ENCODE results near the gene PHEX. TPM values are rescaled to one million over a fixed set of nuclear protein-coding genes. Genes with fewer than 3 reads are reported as not detected.

PHEX gene
- total RNA-seq, 1 experiment from 2014 or later: 0.27 TPM

DNA sequence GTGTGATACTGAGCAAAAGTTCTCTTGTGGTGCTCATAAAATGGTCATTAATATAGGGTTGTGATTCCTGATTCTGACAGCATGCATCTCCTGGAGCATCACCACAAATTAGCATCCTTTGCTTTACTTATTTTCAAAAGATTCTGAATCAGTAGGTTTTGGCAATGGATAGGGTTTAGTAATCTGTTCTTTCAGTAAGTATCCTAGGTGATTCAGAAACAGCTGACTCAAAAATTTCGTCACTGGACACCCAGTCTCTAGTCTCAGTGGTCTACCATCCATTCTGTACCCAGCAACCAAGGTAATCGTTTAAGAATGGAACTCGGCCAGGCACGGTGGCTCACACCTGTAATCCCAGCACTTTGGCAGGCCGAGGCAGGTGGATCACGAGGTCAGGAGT is 244.7 kb downstream of the PHEX start:
- ChIA-PET POLR2A (no interaction called here), RAD21 (ENCODE audit: low non-redundant PET in 1 of 2, low total read pairs in 2 of 2, uncharacterized antibody in 2 of 2, unreplicated experiment in 2 of 2) (no interaction called here), CTCF (no interaction called here)
- no peak overlapping the region for H3K27ac ChIP-seq (ENCODE audit: low read depth, low read length)
- H3K9me2 ChIP-seq (ENCODE audit: insufficient read depth): no peaks in the 10 kb centered on the region
- no peak for DNase-seq (ENCODE audit: low read depth, low spot score)
- intact Hi-C loops (cut with micrococcal nuclease): no loop called here
- no peaks in the 10 kb centered on the region for H3K27me3 ChIP-seq (ENCODE audit: insufficient read depth, low read length)
- no peak for TF ChIP-seq TCF7L2 (IDR thresholded peaks at IDR 0.05; ENCODE audit: borderline replicate concordance, extremely low read depth, insufficient read depth, insufficient read length)
- TF ChIP-seq FOSL1 (IDR thresholded peaks at IDR 0.05; ENCODE audit: low read depth): no peak
- TF ChIP-seq POLR2A (IDR thresholded peaks at IDR 0.05; ENCODE audit: borderline replicate concordance, extremely low read depth, insufficient read depth, insufficient read length): no peak
- TF ChIP-seq SP1 (IDR thresholded peaks at IDR 0.05; ENCODE audit: low read depth): no peak
- TF ChIP-seq ZNF274 (IDR thresholded peaks at IDR 0.05; ENCODE audit: low read depth, low read length): no peak
- no peak for TF ChIP-seq ELF1 (IDR thresholded peaks at IDR 0.05; ENCODE audit: borderline replicate concordance, low read depth)
- no peak for TF ChIP-seq EGR1 (IDR thresholded peaks at IDR 0.05; ENCODE audit: low read depth)
- TF ChIP-seq RAD21 (IDR thresholded peaks at IDR 0.05; ENCODE audit: low read depth): no peak
- no peak for TF ChIP-seq CBX3 (IDR thresholded peaks at IDR 0.05; ENCODE audit: low read depth)
- TF ChIP-seq SRF (IDR thresholded peaks at IDR 0.05; ENCODE audit: low read depth): no peak
- TF ChIP-seq, protein P1, sequence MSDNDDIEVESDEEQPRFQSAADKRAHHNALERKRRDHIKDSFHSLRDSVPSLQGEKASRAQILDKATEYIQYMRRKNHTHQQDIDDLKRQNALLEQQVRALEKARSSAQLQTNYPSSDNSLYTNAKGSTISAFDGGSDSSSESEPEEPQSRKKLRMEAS (IDR thresholded peaks at IDR 0.05): no peak
- no peak for TF ChIP-seq EZH2 (IDR thresholded peaks at IDR 0.05)
- no peak for TF ChIP-seq SIN3A (IDR thresholded peaks at IDR 0.05; ENCODE audit: low read depth)
- TF ChIP-seq, protein P2, sequence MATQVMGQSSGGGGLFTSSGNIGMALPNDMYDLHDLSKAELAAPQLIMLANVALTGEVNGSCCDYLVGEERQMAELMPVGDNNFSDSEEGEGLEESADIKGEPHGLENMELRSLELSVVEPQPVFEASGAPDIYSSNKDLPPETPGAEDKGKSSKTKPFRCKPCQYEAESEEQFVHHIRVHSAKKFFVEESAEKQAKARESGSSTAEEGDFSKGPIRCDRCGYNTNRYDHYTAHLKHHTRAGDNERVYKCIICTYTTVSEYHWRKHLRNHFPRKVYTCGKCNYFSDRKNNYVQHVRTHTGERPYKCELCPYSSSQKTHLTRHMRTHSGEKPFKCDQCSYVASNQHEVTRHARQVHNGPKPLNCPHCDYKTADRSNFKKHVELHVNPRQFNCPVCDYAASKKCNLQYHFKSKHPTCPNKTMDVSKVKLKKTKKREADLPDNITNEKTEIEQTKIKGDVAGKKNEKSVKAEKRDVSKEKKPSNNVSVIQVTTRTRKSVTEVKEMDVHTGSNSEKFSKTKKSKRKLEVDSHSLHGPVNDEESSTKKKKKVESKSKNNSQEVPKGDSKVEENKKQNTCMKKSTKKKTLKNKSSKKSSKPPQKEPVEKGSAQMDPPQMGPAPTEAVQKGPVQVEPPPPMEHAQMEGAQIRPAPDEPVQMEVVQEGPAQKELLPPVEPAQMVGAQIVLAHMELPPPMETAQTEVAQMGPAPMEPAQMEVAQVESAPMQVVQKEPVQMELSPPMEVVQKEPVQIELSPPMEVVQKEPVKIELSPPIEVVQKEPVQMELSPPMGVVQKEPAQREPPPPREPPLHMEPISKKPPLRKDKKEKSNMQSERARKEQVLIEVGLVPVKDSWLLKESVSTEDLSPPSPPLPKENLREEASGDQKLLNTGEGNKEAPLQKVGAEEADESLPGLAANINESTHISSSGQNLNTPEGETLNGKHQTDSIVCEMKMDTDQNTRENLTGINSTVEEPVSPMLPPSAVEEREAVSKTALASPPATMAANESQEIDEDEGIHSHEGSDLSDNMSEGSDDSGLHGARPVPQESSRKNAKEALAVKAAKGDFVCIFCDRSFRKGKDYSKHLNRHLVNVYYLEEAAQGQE (IDR thresholded peaks at IDR 0.05; ENCODE audit: low read depth): no peak
- H3K9ac ChIP-seq (ENCODE audit: low read length): no peak overlapping the region
- H3K4me2 ChIP-seq (ENCODE audit: low read length): no peak overlapping the region
- H4K20me1 ChIP-seq (ENCODE audit: insufficient read depth): no peaks in the 10 kb centered on the region
- BruUV-seq (replicated peaks): no TSS peak
- ATAC-seq: no peak
- no peaks in the 10 kb centered on the region for H3K79me2 ChIP-seq (ENCODE audit: insufficient read depth, low read length)
- no peaks in the 10 kb centered on the region for H3K4me1 ChIP-seq (ENCODE audit: control insufficient read depth in 1 of 2, insufficient read depth in 2 of 2, low read length in 2 of 2)
- no peaks in the 10 kb centered on the region for H3K9me3 ChIP-seq (ENCODE audit: control insufficient read depth in 1 of 2, insufficient read depth in 1 of 2, low read depth in 1 of 2, low read length in 2 of 2)
- no peak overlapping the region for H3K4me3 ChIP-seq (replicated peaks in 1 of 2; ENCODE audit: low read depth in 1 of 2, low read length in 2 of 2)
- no peak overlapping the region for H2AFZ ChIP-seq (ENCODE audit: low read depth, low read length, poor library complexity, severe bottlenecking)
- H3K36me3 ChIP-seq (ENCODE audit: control insufficient read depth in 1 of 2, insufficient read depth in 2 of 2, low read length in 2 of 2): no peaks in the 10 kb centered on the region

Measured in HCT116 (cell line).